Right lobe of liver (tissue), 4 donors: Measurements from ENCODE around the gene CACNA1C.

Experiments used
- POLR2A ChIP-seq: fragments of 450-650 bp; IDR thresholded peaks from one replicate; pipeline ENCODE4 v1.6.1; 2017; ENCODE audit warnings: antibody characterized with exemption, mild to moderate bottlenecking
- TF ChIP-seq, protein P1 (sequence below), 4 donors: fragments of 200-600 bp in 3 of 4; fragments of 450-650 bp in 1 of 4; IDR thresholded peaks; one replicate each; pipeline versions ENCODE4 v1.5.1 to v1.8.0; 2016 to 2022; ENCODE audit warnings: antibody characterized with exemption in 4 of 4, mild to moderate bottlenecking in 2 of 4
- donor health status: DM: no; HTN: no; CAD: no.
- donor health status: DM: no; HTN: no; CAD: no.
- donor health status: DM: no; HTN: yes; CAD: no.

- TF ChIP-seq, protein P1, sequence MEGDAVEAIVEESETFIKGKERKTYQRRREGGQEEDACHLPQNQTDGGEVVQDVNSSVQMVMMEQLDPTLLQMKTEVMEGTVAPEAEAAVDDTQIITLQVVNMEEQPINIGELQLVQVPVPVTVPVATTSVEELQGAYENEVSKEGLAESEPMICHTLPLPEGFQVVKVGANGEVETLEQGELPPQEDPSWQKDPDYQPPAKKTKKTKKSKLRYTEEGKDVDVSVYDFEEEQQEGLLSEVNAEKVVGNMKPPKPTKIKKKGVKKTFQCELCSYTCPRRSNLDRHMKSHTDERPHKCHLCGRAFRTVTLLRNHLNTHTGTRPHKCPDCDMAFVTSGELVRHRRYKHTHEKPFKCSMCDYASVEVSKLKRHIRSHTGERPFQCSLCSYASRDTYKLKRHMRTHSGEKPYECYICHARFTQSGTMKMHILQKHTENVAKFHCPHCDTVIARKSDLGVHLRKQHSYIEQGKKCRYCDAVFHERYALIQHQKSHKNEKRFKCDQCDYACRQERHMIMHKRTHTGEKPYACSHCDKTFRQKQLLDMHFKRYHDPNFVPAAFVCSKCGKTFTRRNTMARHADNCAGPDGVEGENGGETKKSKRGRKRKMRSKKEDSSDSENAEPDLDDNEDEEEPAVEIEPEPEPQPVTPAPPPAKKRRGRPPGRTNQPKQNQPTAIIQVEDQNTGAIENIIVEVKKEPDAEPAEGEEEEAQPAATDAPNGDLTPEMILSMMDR (IDR thresholded peaks at IDR 0.05) = no peak
- no peak for TF ChIP-seq POLR2A
These were observed 48.6 kb downstream of the CACNA1C start for GRCh38 chr12:2101359-2101758.
